Neural cell (in vitro differentiated cells): ENCODE results near the gene SNX33. TPM values are rescaled to one million over a fixed set of nuclear protein-coding genes. Genes with fewer than 3 reads are reported as not detected.
"Not testable (repeated sequence)": the region's sequence is repeated elsewhere in the genome, so short reads cannot be mapped to it uniquely, and the experiment has no call there.

Experiments used
- H2AFZ ChIP-seq: fragments of 200-600, 300-800 bp; sonication (generic), shearing (Covaris generic); 2 replicates; pipeline ENCODE4 v1.6.0; 2014; ENCODE audit warnings: low read depth, mild to moderate bottlenecking, antibody characterized with exemption, low read length, moderate library complexity
- H3F3A ChIP-seq: fragments of 200-600 bp; shearing (Covaris generic); 2 replicates; pipeline ENCODE4 v1.6.1; 2016; ENCODE audit warnings: mild to moderate bottlenecking, moderate library complexity, mixed read lengths, antibody characterized with exemption, low read length; ENCODE audit not compliant: insufficient read depth, poor library complexity, severe bottlenecking
- H3K27ac ChIP-seq: fragments of 200-600, 300-800 bp; sonication (generic), shearing (Covaris generic); 2 replicates; pipeline ENCODE4 v1.5.1; 2014; ENCODE audit warnings: mild to moderate bottlenecking, low read length, moderate library complexity
- H3K27me3 ChIP-seq: fragments of 300-800, 200-600 bp; sonication (generic), shearing (Covaris generic); 2 replicates; pipeline ENCODE4 v1.6.0; 2014; ENCODE audit warnings: mild to moderate bottlenecking, low read depth, low read length, moderate library complexity; ENCODE audit not compliant: insufficient read depth
- H3K36me3 ChIP-seq: fragments of 300-800, 200-600 bp; sonication (generic), shearing (Covaris generic); 2 replicates; pipeline ENCODE4 v1.5.1; 2014; ENCODE audit warnings: mild to moderate bottlenecking, antibody characterized with exemption, low read length, moderate library complexity; ENCODE audit not compliant: insufficient read depth
- H3K4me2 ChIP-seq: fragments of 300-800, 200-600 bp; sonication (generic), shearing (Covaris generic); 2 replicates; pipeline ENCODE4 v1.6.0; 2014; ENCODE audit warnings: mild to moderate bottlenecking, low read length
- H3K4me3 ChIP-seq: fragments of 300-800, 200-600 bp; sonication (generic), shearing (Covaris generic); 2 replicates; pipeline ENCODE4 v1.5.1; 2014; ENCODE audit warnings: mild to moderate bottlenecking, low read length, moderate library complexity
- H3K79me2 ChIP-seq: fragments of 200-600 bp; shearing (Covaris generic); replicated peaks from 2 replicates; pipeline ENCODE4 v1.6.0; 2014; ENCODE audit warnings: mild to moderate bottlenecking, low read length, moderate library complexity; ENCODE audit not compliant: insufficient read depth
- H3K9ac ChIP-seq: fragments of 300-800, 200-600 bp; sonication (generic), shearing (Covaris generic); 2 replicates; pipeline ENCODE4 v1.6.1; 2016; ENCODE audit warnings: mild to moderate bottlenecking, low read length, mixed read lengths
- H3K9me2 ChIP-seq: fragments of 200-600 bp; shearing (Covaris generic); 2 replicates; pipeline ENCODE4 v1.6.1; 2016; ENCODE audit warnings: mild to moderate bottlenecking, low read length, mixed read lengths; ENCODE audit not compliant: insufficient read depth
- H3K9me3 ChIP-seq: fragments of 200-600, 300-800 bp; sonication (generic), shearing (Covaris generic); 2 replicates; pipeline ENCODE4 v1.6.1; 2016; ENCODE audit warnings: mild to moderate bottlenecking, mixed run types, low read length, moderate library complexity, mixed read lengths
- H4K20me1 ChIP-seq: fragments of 200-600 bp; shearing (Covaris generic); 2 replicates; pipeline ENCODE4 v1.6.1; 2016; ENCODE audit warnings: mild to moderate bottlenecking, mixed run types; ENCODE audit not compliant: insufficient read depth
- CTCF ChIP-seq: fragments of 450-650 bp; IDR thresholded peaks from 2 replicates; pipeline ENCODE4 v1.5.1; 2014; ENCODE audit warnings: antibody characterized with exemption, mild to moderate bottlenecking, moderate library complexity; ENCODE audit not compliant: poor library complexity, severe bottlenecking
- EP300 ChIP-seq: fragments of 450-650 bp; conservative IDR thresholded peaks from 2 replicates; pipeline ENCODE4 v1.6.1; 2014; ENCODE audit warnings: antibody characterized with exemption, mild to moderate bottlenecking, moderate library complexity; ENCODE audit not compliant: poor library complexity, severe bottlenecking
- EZH2 ChIP-seq: fragments of 200-600, 300-800 bp; shearing (Covaris generic), sonication (generic); IDR thresholded peaks from 2 replicates; pipeline ENCODE4 v1.6.1; 2014; ENCODE audit warnings: antibody characterized with exemption, low read length, borderline replicate concordance, mild to moderate bottlenecking; ENCODE audit not compliant: insufficient read depth, poor library complexity, severe bottlenecking
- MXI1 ChIP-seq: fragments of 450-650 bp; conservative IDR thresholded peaks from 2 replicates; pipeline ENCODE4 v1.6.1; 2014; ENCODE audit warnings: antibody characterized with exemption, mild to moderate bottlenecking; ENCODE audit not compliant: poor library complexity, severe bottlenecking
- POLR2AphosphoS5 ChIP-seq: IDR thresholded peaks from 2 replicates; pipeline ENCODE4 v1.6.1; 2012
- RAD21 ChIP-seq: fragments of 450-650 bp; conservative IDR thresholded peaks from 2 replicates; pipeline ENCODE4 v1.6.1; 2014; ENCODE audit warnings: antibody characterized with exemption, mild to moderate bottlenecking, moderate library complexity
- SMC3 ChIP-seq: fragments of 450-650 bp; conservative IDR thresholded peaks from 2 replicates; pipeline ENCODE4 v1.6.1; 2014; ENCODE audit warnings: antibody characterized with exemption, mild to moderate bottlenecking, moderate library complexity; ENCODE audit not compliant: poor library complexity
- TAF1 ChIP-seq: IDR thresholded peaks from 2 replicates; pipeline ENCODE4 v1.6.1; 2012; ENCODE audit warnings: low read depth
- polyA plus RNA-seq: library from polyadenylated mRNA; depleted of rRNA; stranded (reverse); fragments of >200 nt; gene quantifications from 2 replicates; pipeline ENCODE4 v1.2.3, GENCODE V29; 2014
- TF ChIP-seq, protein P1 (sequence below): IDR thresholded peaks from 2 replicates; pipeline ENCODE4 v1.6.1; 2012; ENCODE audit warnings: borderline replicate concordance

SNX33 gene
- polyA plus RNA-seq, 1 donor from 2014 or later = 0.14 TPM

GRCh38 chr15:75631935-75632334 lies 15.8 kb upstream of the SNX33 start:
- Histone ChIP-seq H3F3A (no peaks in the 10 kb centered on the region), H3K9ac (no peak overlapping the region), H4K20me1 (no peaks in the 10 kb centered on the region), H3K4me3 (no peak overlapping the region), H2AFZ (no peak overlapping the region), H3K9me3 (no peaks in the 10 kb centered on the region), H3K27ac (no peak overlapping the region), H3K9me2 (no peaks in the 10 kb centered on the region), H3K27me3 (no peaks in the 10 kb centered on the region), H3K4me2 (no peak overlapping the region), H3K79me2 (peaks cover under 1% of the 10 kb centered on the region), H3K36me3 (no peaks in the 10 kb centered on the region)
- TF ChIP-seq, protein P1, sequence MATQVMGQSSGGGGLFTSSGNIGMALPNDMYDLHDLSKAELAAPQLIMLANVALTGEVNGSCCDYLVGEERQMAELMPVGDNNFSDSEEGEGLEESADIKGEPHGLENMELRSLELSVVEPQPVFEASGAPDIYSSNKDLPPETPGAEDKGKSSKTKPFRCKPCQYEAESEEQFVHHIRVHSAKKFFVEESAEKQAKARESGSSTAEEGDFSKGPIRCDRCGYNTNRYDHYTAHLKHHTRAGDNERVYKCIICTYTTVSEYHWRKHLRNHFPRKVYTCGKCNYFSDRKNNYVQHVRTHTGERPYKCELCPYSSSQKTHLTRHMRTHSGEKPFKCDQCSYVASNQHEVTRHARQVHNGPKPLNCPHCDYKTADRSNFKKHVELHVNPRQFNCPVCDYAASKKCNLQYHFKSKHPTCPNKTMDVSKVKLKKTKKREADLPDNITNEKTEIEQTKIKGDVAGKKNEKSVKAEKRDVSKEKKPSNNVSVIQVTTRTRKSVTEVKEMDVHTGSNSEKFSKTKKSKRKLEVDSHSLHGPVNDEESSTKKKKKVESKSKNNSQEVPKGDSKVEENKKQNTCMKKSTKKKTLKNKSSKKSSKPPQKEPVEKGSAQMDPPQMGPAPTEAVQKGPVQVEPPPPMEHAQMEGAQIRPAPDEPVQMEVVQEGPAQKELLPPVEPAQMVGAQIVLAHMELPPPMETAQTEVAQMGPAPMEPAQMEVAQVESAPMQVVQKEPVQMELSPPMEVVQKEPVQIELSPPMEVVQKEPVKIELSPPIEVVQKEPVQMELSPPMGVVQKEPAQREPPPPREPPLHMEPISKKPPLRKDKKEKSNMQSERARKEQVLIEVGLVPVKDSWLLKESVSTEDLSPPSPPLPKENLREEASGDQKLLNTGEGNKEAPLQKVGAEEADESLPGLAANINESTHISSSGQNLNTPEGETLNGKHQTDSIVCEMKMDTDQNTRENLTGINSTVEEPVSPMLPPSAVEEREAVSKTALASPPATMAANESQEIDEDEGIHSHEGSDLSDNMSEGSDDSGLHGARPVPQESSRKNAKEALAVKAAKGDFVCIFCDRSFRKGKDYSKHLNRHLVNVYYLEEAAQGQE = no peak
- no peak for TF ChIP-seq POLR2AphosphoS5
- no peak for TF ChIP-seq MXI1
- TF ChIP-seq CTCF = no peak
- no peak for TF ChIP-seq SMC3

- not testable (repeated sequence) for H3K9me2 ChIP-seq, H3K36me3 ChIP-seq, H3F3A ChIP-seq, H4K20me1 ChIP-seq, H3K4me2 ChIP-seq, H3K4me3 ChIP-seq, H3K27me3 ChIP-seq, H2AFZ ChIP-seq, H3K27ac ChIP-seq, H3K9ac ChIP-seq, H3K9me3 ChIP-seq
- H3K79me2 ChIP-seq = peaks cover 20% of the 10 kb centered on the region
Measured at GRCh38 chr15:75633922-75634321, 13.8 kb upstream of the SNX33 start.

DNA sequence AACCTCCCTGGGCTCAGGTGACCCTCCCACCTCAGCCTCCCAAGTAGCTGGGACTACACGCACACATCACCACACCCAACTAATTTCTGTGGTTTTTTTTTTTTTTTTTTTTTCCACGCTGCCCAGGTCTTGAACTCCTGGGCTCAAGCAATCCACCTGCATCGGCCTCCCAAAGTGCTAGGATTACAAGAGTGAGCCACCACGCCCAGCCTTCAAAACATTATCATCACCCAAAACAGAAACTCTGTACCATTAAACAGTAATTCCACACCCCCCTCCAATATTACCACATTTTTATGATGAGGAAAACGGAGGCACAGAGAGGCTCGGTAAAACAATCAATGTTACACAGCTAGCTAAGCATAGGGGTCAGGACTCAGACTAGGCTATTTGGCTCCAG lies 11.7 kb upstream of the SNX33 start:
- Histone ChIP-seq H3K27me3 (no peaks in the 10 kb centered on the region), H3K9ac (no peak overlapping the region), H3K79me2 (peaks cover 25% of the 10 kb centered on the region), H3K4me3 (no peak overlapping the region), H4K20me1 (no peaks in the 10 kb centered on the region), H3K4me2 (no peak overlapping the region), H3K36me3 (no peaks in the 10 kb centered on the region), H3K9me2 (no peaks in the 10 kb centered on the region), H3K27ac (no peak overlapping the region), H3K9me3 (no peaks in the 10 kb centered on the region), H3F3A (no peaks in the 10 kb centered on the region), H2AFZ (no peak overlapping the region)
- no peak for TF ChIP-seq RAD21
- TF ChIP-seq SMC3 = no peak
- no peak for TF ChIP-seq MXI1
- no peak for TF ChIP-seq POLR2AphosphoS5
- no peak for TF ChIP-seq CTCF
- no peak for TF ChIP-seq EZH2
- TF ChIP-seq, protein P1 = no peak
- no peak for TF ChIP-seq TAF1
- no peak for TF ChIP-seq EP300
